NCI-H2196 (cell line): ENCODE results near the gene ZNF691.
A peak's percentile ranks its signal among the peaks of the same experiment; 100 is the strongest.
"Not testable (repeated sequence)": the region's sequence is repeated elsewhere in the genome, so short reads cannot be mapped to it uniquely, and the experiment has no call there.

Experiments used
- DNase-seq: peaks from one replicate; lab custom pipeline; 2025; ENCODE audit not compliant: unreplicated experiment; lab: John Stamatoyannopoulos, UW

ZNF691 gene

DNA sequence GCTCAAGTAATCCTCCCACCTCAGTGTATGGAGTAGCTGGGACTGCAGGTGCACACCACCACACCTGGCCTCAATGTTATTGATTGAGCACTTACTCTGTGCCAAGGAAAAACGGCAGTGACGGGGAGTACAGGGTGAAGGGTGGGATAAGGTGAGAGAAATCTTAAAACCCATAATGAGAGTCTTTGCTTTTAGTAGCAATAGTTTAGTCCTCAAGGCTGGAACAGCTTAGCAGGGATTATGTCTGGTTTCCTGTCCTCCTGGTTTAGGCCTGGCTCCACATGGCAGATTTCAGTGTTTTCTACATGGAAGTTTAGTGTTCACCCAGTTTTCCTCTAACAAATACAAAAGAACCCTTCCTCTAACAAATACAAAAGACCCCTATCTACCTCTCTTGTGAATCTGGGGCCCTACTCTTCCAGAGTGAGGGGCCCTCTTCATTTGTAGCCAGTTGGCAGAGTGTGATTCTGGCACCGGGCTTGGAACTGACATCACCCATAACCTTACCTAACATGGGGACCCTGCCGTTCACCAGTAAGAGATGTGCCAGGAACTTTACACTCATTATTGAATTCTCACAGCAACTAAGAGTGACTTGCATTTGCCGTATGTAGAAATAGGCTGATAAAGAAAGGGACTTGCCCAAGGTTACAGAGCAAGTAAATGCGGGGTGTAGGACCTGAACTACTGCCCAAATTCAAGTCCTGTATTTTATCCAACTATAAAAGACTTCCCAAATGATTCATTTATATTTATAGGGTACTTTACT, 6.9 kb downstream of the ZNF691 start:
- no peak for DNase-seq

DNA sequence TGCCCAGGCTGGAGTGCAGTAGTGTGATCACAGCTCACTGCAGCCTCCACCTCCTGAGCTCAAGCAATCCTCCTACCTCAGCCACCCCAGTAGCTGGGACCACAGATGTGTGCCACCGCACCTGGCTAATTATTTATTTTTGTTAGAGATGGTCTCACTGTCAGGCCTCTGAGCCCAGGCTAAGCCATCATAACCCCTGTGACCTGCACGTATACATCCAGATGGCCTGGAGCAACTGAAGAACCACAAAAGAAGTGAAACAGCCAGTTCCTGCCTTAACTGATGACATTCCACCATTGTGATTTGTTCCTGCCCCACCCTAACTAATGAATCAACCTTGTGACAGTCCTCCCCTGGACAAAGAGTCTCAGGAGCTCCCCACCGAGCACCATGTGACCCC, 10.1 kb downstream of the ZNF691 start:
- DNase-seq: not testable (repeated sequence)

DNA sequence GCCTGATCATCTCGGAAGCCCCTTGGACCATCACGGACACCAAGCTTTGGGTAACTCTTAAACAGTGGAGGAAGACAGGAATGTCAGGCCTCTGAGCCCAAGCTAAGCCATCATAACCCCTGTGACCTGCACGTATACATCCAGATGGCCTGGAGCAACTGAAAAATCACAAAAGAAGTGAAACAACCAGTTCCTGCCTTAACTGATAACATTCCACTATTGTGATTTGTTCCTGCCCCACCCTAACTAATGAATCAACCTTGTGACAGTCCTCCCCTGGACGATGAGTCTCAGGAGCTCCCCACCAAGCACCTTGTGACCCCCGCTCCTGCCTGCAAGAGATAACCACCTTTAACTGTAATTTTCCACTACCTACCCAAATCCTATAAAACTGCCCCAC, 13.0 kb downstream of the ZNF691 start:
- DNase-seq: not testable (repeated sequence)

DNA sequence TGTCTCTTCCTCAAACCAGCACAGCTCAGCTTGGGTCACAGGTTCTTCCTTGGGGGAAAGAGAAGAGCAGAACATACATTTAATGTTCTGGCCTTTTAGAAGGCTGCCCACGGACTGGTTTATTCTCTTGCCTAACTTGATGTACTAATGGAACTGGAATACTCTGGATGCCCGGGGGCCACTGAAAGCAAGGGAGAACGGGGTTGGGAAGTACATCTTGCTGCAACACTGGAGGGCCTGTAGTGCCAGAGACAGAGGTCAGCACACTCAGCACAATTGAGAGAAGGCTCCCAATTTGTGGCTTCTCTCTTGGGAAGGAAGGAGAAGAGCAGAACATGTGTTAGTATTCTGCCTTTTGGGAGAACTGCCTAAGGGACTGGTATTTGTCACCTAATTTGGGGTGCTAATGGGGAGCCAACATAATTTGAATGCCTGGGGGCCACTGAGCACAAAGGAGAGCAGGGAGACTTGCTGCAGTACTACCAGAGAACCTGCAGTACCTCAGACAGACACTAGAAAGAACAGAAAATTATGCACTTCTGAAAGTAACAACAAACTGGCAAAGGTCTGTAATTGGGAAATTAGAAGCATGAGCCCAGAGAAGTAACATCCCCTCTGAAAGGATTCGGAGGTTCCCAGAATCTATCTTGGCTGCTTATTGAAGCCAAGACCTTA, 14.1 kb downstream of the ZNF691 start:
- no peak for DNase-seq

DNA sequence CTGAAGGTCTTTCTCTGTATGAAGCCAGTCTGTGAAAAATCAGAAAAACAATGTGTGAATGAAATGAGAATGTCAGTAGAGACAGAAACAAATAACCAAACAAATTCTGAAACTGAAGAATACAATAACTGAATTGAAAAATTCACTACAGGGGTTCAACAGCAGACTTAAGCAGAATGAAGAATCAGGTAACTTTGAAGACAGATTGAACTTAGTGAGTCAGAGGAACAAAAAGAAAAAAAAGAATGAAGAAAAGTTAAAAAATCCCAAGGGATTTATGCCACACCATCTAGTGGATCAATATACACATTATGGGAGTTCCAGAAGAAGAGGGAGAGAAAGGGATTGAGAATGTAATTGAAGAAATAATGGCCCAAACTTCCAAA, 14.6 kb downstream of the ZNF691 start:
- no peak for DNase-seq

DNA sequence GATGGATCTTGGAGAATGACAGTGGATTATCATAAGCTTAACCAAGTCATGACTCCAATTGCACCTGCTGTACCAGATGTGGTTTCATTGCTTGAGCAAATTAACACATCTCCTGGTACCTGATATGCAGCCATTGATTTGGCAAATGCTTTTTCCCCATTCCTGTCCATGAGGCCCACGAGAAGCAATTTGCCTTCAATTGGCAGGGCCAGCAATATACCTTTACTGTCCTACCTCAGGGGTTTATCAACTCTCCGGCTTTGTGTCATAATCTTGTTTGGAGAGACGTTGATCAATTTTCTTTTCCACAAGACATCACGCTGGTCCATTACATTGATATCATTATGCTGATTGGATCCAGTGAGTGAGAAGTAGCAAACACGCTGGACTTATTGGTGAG, 20.1 kb downstream of the ZNF691 start:
- no peak for DNase-seq

DNA sequence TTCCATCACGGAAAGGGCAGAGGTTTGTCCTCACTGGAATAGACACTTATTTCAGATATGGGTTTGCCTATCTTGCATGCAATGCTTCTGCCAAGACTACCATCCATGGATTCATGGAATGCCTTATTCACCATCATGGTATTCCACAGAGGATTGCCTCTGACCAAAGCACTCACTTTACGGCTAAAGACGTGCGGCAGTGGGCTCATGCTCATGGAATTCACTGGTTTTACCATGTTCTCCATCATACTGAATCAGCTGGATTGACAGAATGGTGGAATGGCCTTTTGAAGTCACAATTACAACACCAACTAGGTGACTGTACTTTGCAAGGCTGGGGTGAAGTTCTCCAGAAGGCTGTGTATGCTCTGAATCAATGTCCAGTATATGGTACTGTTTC, 22.1 kb downstream of the ZNF691 start:
- DNase-seq: not testable (repeated sequence)

DNA sequence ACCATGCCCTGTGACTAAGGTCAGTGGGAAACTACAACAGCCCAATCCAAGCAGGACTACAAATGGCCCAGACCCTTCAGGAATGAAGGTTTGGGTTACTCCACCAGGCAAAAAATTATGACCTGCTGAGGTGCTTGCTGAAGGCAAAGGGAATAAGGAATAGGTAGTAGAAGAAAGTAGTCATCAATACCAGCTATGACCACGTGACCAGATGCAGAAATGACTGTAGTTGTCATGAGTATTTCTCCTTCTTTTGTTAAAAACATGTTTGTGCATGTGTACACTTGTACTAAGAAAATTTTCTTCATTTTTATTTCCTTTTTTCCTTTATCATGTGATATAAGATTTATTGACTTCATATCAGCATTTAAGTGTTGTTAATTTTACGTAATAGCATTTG, 22.8 kb downstream of the ZNF691 start:
- not testable (repeated sequence) for DNase-seq

DNA sequence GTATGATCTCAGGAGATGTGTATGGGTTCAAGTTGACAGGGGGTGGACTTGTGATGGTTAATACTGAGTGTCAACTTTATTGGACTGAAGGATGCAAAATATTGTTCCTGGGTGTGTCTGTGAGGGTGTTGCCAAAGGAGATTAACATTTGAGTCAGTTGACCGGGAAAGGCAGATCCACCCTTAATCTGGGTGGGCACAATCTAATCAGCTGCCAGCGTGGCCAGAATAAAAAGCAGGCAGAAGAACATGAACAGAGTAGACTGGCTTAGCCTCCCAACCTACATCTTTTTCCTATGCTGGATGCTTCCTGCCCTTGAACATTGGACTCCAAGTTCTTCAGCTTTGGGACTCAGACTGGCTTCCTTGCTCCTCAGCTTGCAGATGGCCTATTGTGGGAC, 23.3 kb downstream of the ZNF691 start:
- not testable (repeated sequence) for DNase-seq

DNA sequence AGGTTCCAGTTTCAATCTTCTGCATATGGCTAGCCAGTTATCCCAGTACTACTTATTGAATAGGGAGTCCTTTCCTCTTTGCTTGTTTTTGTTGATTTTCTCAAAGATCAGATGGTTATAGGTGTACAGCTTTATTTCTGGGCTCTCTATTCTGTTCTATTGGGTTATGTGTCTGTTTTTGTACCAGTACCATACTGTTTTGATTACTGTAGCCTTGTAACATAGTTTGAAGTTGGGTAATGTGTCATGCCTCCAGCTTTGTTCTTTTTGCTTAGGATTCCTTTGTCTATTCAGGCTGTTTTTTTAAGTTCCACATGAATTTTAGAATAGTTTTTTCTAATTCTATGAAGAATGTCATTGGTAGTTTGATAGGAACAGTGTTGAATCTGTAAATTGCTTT, 26.7 kb downstream of the ZNF691 start:
- DNase-seq: not testable (repeated sequence)

DNA sequence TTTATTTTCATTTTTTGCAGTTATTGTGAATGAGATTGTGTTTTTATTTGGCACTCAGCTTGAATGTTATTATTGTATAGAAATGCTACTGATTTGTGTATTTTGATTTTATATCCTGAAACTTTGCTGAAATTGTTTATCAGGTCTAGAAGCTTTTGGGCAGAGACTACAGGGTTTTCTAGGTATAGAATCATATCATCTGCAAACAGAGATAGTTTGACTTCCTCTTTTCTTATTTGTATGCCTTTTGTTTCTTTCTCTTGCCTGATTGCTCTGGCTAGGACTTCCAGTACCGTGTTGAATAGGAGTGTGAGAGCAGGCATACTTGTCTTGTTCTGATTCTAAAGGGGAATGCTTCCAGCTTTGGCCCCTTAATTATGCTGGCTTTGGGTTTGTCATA, 27.3 kb downstream of the ZNF691 start:
- no peak for DNase-seq

DNA sequence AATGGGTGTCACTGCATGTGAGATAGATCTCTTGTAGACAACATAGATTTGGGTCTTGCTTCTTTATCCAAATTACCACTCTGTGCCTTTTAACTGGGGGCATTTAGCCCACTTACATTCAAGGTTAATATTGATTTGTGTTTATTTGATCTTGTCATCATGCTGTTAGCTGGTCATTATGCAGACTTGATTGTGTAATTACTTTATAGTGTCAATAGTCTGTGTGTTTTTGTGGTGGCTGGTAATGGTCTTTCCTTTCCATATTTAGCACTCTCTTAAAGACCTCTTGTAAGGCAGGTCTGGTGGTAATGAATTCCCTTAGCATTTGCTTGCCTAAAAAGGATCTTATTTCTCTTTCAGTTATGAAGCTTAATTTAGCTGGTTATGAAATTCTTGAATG, 29.6 kb downstream of the ZNF691 start:
- DNase-seq: no peak

DNA sequence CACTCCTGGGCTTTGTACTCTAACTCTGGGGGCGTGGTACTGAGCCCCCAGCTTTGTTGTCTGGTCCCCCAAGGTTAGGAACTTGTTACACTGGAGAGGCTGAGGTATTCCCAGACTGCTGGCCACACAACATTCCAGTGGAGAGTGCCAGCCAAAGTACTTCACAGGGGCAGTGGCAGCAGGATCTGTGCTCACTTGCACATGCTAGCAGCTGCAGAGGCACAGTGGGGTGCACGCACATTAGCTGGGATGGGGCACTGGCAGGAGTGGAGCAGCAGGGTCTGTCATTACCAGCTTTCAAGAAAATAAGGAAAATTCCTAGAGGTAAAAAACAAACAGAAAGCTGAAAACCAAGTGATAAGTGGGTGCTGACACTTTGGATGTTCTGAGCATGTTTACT, 31.0 kb downstream of the ZNF691 start:
- no peak for DNase-seq

DNA sequence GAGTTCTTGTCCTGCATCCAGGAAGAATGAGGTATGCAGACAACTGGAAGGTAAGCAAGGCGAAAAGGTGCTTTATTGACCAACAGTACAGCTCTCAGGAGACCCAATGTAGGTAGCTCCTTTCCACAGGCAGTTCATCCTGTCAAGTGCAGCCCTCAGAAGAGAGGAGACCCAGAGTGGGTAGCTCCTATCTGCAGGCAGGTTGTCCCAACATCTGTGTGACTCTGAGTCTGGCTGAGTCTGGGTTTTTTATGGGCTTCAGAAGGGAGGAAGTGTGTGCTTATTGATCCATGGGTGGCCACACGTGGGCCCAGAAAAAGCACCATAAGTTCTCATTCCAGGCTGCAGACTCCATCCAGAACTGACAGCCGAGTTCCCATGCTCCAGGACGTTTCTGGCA, 34.0 kb downstream of the ZNF691 start:
- DNase-seq: no peak

DNA sequence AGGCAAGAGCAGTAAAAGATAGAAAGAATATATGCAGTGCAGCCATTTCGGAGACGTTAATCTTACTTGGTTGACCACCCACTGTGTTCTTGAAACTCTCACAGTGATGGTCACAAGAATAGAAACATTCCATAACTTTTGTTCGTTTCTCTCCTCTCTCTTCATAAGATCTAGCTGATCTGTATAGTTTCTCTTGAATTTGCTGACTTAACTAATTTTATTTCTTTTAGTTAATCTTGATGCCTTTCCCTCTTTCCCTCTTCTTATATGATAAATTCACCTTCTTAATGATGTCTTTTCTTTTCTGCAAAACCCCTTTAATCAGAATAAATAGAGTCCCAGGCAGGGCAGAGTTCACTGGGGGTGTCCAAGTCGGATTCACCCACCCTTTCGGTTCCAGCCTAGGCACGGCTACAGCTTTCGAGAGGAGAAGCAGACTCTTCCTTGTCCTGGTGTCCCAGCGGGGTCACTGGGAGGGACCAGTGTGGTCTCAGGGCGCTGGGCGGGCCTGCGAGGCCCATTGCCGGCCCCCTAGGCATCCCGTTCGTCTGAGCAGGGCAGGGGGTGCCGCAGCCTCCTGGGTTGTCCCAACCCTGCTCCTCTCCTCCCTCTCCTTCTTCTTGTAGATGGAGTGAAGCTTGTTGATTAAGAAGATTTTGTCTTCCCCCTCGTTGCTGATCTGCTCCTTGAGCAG, 39.8 kb downstream of the ZNF691 start:
- DNase-seq: no peak

DNA sequence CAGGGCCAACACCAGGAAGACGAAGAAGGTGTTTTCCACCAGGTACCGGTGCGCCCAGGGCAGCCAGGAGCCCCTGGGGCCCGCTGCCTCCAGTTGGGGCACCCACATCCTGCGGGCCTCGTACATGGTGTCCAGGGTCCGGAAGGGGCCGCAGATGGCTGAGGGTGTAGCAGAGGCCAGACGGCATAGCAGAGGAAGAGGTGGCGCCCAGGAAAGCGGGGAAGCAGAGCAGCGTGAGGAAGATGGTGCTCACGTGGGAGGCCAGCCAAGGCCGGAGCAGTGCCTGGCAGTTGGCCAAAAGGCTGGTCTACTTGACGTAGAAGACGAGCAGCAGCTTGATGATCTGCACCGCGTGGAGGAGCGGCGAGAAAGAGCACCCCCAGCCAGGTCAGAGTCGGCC, 40.4 kb downstream of the ZNF691 start:
- DNase-seq: peak; percentile 3

DNA sequence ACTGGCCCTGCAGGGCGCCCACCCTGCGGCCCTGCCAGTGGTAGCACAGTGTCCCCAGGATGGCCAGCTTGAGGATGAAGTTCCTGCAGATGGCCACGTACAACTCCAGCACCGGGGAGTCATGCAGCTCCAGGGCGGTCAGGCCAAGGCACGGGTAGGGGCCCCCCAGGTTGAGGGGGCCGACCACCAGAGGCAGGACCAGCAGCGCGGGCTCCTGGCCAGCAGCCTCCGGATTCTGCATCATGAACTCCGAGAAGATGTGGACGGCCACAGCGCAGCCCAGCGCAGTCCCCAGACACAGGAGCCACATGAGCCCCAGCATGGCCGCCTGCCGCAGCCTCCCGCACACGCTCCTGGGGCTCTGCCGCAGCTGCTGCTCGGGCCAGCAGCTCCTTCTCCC, 41.0 kb downstream of the ZNF691 start:
- no peak for DNase-seq

DNA sequence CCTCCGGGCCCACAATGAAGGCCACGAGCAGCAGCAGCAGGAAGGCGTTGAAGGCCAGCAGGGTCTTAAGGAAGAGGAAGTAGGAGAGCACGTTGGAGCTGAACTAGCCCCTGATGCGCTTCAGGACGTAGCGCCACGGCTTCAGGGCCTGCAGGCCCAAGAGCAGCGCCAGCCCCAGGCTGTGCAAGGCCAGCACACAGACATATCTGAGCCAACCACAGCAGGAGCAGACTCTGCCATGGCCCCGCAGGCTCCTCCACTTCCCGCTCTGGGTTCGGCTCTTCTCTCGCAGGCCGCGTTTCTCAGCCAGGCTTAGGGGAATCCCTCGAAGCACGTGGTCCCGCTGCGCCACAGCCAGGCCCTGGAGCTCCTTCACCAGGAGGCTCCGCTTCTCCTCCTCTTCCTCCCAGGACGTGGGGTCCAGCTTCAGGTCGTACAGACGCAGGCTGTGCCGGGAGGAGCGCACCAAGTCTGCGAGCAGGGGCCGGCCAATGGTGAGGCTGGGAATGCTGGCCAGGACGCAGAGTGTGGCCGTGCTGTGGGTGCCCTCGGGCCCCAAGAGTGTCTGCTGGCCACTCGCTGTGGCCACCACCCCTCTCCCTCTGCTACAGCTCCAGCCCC, 41.7 kb downstream of the ZNF691 start:
- DNase-seq: no peak

DNA sequence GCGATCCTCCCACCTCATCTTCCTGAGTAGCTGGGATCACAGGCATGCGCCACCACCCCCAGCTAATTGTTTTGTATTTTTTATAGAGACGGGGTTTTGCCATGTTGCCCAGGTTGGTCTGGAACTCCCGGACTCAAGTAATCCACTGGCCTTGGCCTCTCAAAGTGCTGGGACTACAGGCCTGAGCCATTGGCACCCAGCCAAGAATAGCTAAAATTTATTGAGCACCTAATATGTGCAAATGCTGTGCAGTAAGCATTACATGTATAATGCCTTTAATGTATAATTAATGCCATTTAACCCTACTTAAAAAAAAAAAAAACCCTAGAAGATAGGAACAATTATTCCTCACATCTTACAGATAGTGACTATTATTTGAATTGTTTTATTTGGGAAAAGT, 42.9 kb downstream of the ZNF691 start:
- no peak for DNase-seq

DNA sequence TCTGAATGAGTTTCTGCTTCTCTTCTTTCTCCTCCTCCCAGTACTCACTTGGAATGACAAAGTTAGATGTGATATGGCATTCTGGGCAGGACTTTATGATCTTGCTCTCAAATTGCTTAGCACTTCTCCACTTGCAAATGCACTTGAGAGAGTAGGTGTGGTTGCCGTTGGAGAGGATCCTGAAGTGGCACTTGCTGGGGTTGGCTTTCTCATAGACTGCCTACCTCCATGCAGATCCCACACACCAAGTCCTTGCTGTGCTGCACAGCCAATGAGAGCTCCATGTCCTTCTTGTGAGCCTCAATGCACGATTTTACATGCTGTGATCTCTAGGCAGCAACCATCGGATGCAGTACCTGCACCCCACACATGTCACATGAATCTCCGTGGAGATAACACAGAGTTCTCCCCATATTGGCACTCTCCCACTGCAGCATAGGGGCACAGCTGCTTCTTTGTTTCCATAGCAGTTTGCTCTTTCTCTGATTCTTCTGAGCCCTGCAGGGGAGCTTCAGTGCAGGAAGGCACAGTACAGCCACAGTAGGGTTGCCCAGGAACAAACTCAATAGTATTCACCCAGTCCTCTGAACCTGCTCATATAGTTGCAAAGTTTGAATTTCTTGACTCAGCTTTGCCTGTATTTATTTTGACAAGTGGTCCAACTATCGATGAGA, 45.2 kb downstream of the ZNF691 start:
- DNase-seq: peak; percentile 23

DNA sequence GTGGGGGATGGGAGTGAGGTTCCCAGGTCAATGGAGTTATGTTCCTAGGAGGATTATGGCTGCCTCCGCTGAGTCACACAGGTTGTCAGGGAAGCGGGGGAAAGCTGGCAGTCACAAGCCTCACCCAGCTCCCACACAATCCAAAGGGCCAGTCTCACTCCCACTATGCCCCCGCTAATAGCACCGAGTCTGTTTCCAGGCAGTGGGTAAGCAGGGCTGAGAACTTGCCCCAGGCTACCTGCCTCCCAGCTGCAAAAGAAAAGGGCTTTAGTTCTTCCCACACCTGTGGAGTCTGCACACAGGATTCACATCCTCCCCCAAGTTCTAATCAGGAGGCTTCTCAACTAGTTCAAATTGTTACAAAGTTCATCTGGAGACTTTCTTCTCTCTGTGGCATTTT, 53.5 kb downstream of the ZNF691 start:
- DNase-seq: not testable (repeated sequence)
